ENCODE measurements around the gene SI. TPM values are rescaled to one million over a fixed set of nuclear protein-coding genes. Genes with fewer than 3 reads are reported as not detected.

SI gene
- total RNA-seq, 1 experiment from 2014 or later = 1.7 TPM

DNA sequence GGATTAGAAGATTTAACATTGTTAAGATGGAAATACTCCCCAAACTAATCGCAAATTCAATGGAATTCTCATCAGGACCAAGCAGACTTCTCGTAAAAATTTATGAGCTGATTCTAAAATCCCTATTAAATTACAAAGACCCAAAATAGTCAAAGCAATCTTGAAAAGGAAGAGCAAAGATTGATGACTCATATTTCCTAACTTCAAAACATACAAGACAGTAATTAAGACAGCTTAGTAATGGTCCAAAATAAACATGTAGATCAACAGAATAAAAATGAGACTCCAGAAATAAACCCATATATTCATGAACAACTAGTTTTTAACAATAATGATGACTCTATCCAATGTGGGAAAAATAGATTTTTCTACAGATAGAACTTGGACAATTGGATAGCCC, 148.7 kb downstream of the SI start:
- Histone ChIP-seq H3K9me3 (no peaks in the 10 kb centered on the region; the same call in 1 of the 2 replicates), H3K4me3 (ENCODE audit: low read depth, low read length) (no peak overlapping the region), H3K27me3 (replicated peaks; ENCODE audit: control insufficient read depth, insufficient read depth, low read length) (no peaks in the 10 kb centered on the region), H3K4me1 (no peaks in the 10 kb centered on the region), H3K36me3 (ENCODE audit: control insufficient read depth, insufficient read depth, low read length) (no peaks in the 10 kb centered on the region)
- Mint-ChIP-seq H3K27me3 (ENCODE audit: insufficient read depth, unreplicated experiment) (no peaks in the 10 kb centered on the region), H3K9me3 (ENCODE audit: unreplicated experiment) (no peaks in the 10 kb centered on the region), H3K4me1 (ENCODE audit: low read depth, unreplicated experiment) (no peaks in the 10 kb centered on the region), H3K36me3 (ENCODE audit: insufficient read depth, unreplicated experiment) (no peaks in the 10 kb centered on the region), H3K27ac (ENCODE audit: unreplicated experiment) (no peak overlapping the region), H3K4me3 (ENCODE audit: unreplicated experiment) (no peak overlapping the region)
- DNase-seq = no peak
- intact Hi-C loops (cut with micrococcal nuclease; ENCODE audit: unreplicated experiment) = no loop called here
- ChIA-PET CTCF (no interaction called here), POLR2A (no interaction called here)
- no TSS peak for BruUV-seq (replicated peaks)
- TF ChIP-seq, protein P1, sequence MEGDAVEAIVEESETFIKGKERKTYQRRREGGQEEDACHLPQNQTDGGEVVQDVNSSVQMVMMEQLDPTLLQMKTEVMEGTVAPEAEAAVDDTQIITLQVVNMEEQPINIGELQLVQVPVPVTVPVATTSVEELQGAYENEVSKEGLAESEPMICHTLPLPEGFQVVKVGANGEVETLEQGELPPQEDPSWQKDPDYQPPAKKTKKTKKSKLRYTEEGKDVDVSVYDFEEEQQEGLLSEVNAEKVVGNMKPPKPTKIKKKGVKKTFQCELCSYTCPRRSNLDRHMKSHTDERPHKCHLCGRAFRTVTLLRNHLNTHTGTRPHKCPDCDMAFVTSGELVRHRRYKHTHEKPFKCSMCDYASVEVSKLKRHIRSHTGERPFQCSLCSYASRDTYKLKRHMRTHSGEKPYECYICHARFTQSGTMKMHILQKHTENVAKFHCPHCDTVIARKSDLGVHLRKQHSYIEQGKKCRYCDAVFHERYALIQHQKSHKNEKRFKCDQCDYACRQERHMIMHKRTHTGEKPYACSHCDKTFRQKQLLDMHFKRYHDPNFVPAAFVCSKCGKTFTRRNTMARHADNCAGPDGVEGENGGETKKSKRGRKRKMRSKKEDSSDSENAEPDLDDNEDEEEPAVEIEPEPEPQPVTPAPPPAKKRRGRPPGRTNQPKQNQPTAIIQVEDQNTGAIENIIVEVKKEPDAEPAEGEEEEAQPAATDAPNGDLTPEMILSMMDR (IDR thresholded peaks at IDR 0.05; ENCODE audit: insufficient read depth in 1 of 2, low read depth in 1 of 2, low read length in 1 of 2, severe bottlenecking in 1 of 2, unreplicated experiment in 1 of 2) = no peak

Other genes starting within 250 kb of the SI start
- not detected in 2 replicates for gene SLITRK3, start 117.9 kb upstream of the SI start, total RNA-seq (2022)

All from Caco-2 (cell line).